ENCODE results near the gene FNDC7. TPM values are rescaled to one million over a fixed set of nuclear protein-coding genes. Genes with fewer than 3 reads are reported as not detected.
A peak's percentile ranks its signal among the peaks of the same experiment; 100 is the strongest.
"Not testable (repeated sequence)": the region's sequence is repeated elsewhere in the genome, so short reads cannot be mapped to it uniquely, and the experiment has no call there.

Gene FNDC7
- total RNA-seq, 1 donor from 2014 or later: not detected

- no peak for DNase-seq
- no peak for TF ChIP-seq CTCF (IDR thresholded peaks at IDR 0.05)
Measured at GRCh38 chr1:108679586-108680213, 33.0 kb upstream of the FNDC7 start.

GRCh38 chr1:108681701-108682100 is 31.0 kb upstream of the FNDC7 start:
- H3K27me3 ChIP-seq (ENCODE audit: low read depth); H3K9me3 ChIP-seq; H3K27ac ChIP-seq; H3K36me3 ChIP-seq; intact Hi-C loops (cut with DNase I); ATAC-seq; DNase-seq; H3K4me1 ChIP-seq; H3K4me3 ChIP-seq: not testable (repeated sequence)

More at GRCh38 chr1:108679586-108680213, 33.0 kb upstream of the FNDC7 start:
- no peak for ATAC-seq
- intact Hi-C loops (cut with DNase I): no loop called here
- H3K4me1 ChIP-seq: peaks cover 3% of the 10 kb centered on the region
- H3K9me3 ChIP-seq: no peaks in the 10 kb centered on the region
- H3K36me3 ChIP-seq: no peaks in the 10 kb centered on the region
- H3K27ac ChIP-seq: no peak overlapping the region
- H3K27me3 ChIP-seq (ENCODE audit: low read depth): no peaks in the 10 kb centered on the region
- peak overlapping the region; percentile 4 for H3K4me3 ChIP-seq

- Histone ChIP-seq H3K4me1 (no peaks in the 10 kb centered on the region), H3K27ac (no peak overlapping the region), H3K9me3 (no peaks in the 10 kb centered on the region), H3K4me3 (no peak overlapping the region), H3K36me3 (no peaks in the 10 kb centered on the region), H3K27me3 (ENCODE audit: low read depth) (no peaks in the 10 kb centered on the region)
- intact Hi-C loops (cut with DNase I): no loop called here
- DNase-seq: no peak
- TF ChIP-seq CTCF (IDR thresholded peaks at IDR 0.05): no peak
- no peak for ATAC-seq
Measured at GRCh38 chr1:108685529-108685928, 27.2 kb upstream of the FNDC7 start.

GRCh38 chr1:108686614-108687313 is 25.9 kb upstream of the FNDC7 start:
- Histone ChIP-seq H3K4me3 (no peak overlapping the region), H3K4me1 (peaks cover 7% of the 10 kb centered on the region), H3K27ac (no peak overlapping the region), H3K9me3 (no peaks in the 10 kb centered on the region), H3K27me3 (ENCODE audit: low read depth) (no peaks in the 10 kb centered on the region), H3K36me3 (no peaks in the 10 kb centered on the region)
- no peak for DNase-seq
- no peak for TF ChIP-seq CTCF (IDR thresholded peaks at IDR 0.05)
- no peak for ATAC-seq
- intact Hi-C loops (cut with DNase I): no loop called here

GRCh38 chr1:108691128-108691941 is 21.4 kb upstream of the FNDC7 start:
- intact Hi-C loops (cut with DNase I): no loop called here
- H3K4me1 ChIP-seq: peaks cover 32% of the 10 kb centered on the region
- peaks cover 11% of the 10 kb centered on the region for H3K36me3 ChIP-seq
- H3K27ac ChIP-seq: peak overlapping the region; percentile 97
- TF ChIP-seq CTCF (IDR thresholded peaks at IDR 0.05): no peak
- DNase-seq: no peak
- no peaks in the 10 kb centered on the region for H3K9me3 ChIP-seq
- peak overlapping the region; percentile 75 for H3K4me3 ChIP-seq
- no peaks in the 10 kb centered on the region for H3K27me3 ChIP-seq (ENCODE audit: low read depth)
- ATAC-seq: no peak

All from lower lobe of right lung (tissue), 2 donors.